ENCODE results near the gene CACNA1C.
A peak's percentile ranks its signal among the peaks of the same experiment; 100 is the strongest.
"Not testable (repeated sequence)": the region's sequence is repeated elsewhere in the genome, so short reads cannot be mapped to it uniquely, and the experiment has no call there.

The CACNA1C gene

DNA sequence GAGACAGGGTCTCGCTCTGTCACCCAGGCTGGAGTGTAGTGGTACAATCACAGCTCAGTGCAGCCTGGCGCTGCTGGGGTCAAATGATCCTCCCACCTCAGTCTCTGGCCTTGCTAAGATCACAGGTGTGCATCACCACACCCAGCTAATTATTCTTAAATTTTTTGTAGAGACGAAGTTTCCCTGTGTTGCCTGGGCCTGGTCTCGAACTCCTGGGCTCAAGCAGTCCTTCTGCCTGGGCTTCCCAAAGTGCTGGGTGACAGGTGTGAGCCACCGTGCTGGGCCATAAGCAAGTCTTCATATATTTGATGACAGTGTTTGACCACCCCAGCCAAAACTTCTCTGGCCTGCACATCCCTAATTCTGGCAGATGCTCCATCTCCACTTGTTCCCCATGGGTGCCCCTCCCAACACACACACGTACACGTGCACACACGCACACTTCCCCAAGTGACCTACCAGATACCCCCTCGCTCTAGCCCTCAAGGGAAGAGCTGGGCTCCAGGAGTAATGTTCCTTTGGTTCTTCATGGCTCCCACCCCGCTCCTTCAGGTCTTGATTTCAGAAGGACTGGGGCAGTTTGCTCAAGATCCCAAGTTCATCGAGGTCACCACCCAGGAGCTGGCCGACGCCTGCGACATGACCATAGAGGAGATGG is 637.7 kb downstream of the CACNA1C start:
- no peak for DNase-seq (ENCODE audit: low read depth)

GRCh38 chr12:2691006-2691344 is 638.2 kb downstream of the CACNA1C start:
- DNase-seq (ENCODE audit: low read depth) = peak; percentile 20

DNA sequence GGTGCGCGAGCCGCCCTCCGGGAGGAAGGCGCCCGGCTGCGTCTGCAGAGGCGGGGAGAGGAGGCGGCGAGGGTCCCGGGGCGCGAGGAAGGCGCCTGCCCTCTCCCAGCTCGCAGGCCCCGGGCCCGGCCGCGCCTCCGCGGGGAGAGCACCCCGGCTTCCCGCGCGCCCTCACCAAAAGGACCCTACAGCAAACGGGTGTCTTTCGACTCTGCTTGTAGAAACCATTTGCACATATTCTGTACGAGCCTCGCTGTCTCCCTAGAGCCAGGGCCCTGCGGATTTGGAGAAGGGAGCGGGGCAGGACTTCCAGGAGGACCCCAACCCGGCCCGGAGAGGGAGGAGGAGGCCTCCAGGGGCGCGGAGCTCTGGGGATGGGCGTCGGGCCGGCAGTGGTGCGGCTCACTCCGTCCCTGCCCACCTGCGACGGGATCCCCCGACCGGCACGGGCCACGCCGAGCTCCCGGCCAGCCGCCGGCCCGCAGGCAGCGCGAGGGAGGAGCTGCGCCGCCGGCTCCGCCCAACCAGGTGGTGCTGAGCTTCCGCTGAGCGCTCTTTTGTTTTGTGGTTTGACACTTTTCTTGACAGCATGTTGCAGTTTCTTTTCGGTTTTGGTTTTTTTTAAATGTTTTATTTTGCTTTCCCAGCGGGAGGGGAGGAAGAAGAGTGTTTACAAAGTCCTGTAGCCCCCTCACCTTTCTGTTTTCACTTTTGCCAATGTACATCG is 638.7 kb downstream of the CACNA1C start:
- DNase-seq (ENCODE audit: low read depth) = peak; percentile 18

- DNase-seq (ENCODE audit: low read depth) = no peak
These were observed 639.3 kb downstream of the CACNA1C start for GRCh38 chr12:2692080-2692479.

- no peak for DNase-seq (ENCODE audit: low read depth)
These were observed 640.6 kb downstream of the CACNA1C start for GRCh38 chr12:2693244-2693860.

GRCh38 chr12:2693980-2694610 is 641.3 kb downstream of the CACNA1C start:
- no peak for DNase-seq (ENCODE audit: low read depth)

- no peak for DNase-seq (ENCODE audit: low read depth)
These were observed 643.3 kb downstream of the CACNA1C start for GRCh38 chr12:2696136-2696535.

GRCh38 chr12:2697057-2697800 is 644.4 kb downstream of the CACNA1C start:
- no peak for DNase-seq (ENCODE audit: low read depth)

DNA sequence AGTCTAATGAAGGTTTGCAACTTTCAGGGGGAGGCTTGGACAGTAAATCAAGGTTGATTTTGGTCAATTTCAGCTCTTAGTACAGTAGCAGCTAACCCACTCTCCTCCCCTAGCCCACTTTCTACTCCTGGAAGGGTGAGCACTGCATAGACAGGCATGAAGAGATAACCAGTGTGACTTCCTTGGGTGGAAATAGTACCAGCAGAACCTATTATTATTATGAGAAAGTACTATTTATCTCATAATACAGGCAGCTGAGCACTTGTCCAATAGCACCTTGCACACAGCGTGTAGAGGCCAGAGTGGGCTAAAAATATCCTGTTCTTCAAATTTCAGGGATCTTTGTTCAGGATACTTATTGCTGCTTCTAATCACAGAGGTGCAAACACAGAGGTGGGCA is 645.8 kb downstream of the CACNA1C start:
- DNase-seq (ENCODE audit: low read depth) = no peak

DNA sequence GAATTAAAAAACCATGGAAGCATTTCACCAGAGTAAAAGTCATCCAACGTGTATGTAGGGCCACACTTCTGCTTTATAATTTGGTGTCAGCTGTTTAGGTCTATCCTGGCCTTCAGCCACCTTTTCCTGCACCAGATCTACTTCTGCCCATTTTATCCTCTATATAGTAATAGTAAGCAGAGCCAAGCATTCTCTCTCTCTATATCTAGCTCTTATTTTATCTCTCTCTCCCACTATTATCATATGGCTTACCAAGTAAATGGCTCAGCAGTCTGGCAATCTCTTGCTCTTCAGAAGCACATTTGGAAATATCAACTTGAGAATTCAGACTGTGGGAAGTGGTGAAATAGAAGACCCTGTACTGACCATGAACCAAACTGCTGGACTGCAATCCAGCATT is 657.9 kb downstream of the CACNA1C start:
- DNase-seq (ENCODE audit: low read depth) = no peak

GRCh38 chr12:2719392-2719791 is 666.6 kb downstream of the CACNA1C start:
- DNase-seq (ENCODE audit: low read depth) = no peak

DNA sequence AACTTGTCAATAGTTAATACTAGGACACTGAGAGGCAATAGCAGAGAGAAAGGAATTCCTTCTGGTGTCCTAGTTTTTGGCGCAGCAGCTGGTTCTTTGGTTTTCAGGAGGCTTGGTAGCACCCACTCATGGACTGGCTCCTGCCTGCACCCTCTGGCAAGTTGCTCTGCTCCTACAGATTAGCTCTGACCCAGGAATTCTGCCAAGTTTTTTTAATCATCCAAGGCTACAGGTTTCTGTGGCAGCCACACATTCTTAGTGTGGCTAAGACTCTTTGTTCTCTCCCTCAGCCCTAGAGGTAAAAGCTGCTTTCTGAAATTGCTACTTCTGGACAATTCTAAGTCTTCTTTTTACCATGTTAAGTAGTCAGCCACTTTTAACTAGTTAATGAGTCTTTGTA is 670.0 kb downstream of the CACNA1C start:
- no peak for DNase-seq (ENCODE audit: low read depth)

GRCh38 chr12:2732290-2732689 is 679.5 kb downstream of the CACNA1C start:
- no peak for DNase-seq (ENCODE audit: low read depth)

- DNase-seq (ENCODE audit: low read depth) = no peak
These were observed 680.9 kb downstream of the CACNA1C start for GRCh38 chr12:2733493-2734355.

GRCh38 chr12:2735432-2735831 is 682.6 kb downstream of the CACNA1C start:
- no peak for DNase-seq (ENCODE audit: low read depth)

DNA sequence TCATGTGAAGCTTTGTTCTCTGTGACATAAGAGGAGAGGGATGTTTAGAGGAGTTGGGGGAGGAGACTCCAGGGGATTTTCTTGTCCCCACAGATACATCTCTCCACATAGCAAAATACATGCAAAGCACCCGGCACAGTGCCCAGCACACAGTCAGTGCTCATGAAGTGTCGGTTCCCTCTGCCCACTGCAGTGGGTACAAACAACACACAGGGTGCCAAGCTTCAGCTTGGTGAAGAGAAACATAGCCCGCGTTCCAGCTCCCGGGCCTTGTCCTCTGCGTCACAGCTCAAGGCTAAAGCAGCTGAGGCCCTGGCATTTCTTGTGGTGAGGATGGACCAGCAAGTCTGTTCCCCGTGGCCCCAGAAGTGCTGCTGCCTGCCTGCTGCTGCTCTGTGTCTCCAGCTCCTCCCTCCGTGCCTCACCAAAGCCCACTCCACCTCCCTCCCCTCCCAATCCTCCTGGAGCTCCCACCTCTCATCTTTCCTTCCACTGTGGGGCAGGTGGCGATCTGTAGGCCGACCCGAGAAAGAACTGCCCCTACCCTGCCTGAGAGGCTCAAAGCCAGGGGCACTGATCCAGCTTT is 685.0 kb downstream of the CACNA1C start:
- DNase-seq (ENCODE audit: low read depth) = no peak

DNA sequence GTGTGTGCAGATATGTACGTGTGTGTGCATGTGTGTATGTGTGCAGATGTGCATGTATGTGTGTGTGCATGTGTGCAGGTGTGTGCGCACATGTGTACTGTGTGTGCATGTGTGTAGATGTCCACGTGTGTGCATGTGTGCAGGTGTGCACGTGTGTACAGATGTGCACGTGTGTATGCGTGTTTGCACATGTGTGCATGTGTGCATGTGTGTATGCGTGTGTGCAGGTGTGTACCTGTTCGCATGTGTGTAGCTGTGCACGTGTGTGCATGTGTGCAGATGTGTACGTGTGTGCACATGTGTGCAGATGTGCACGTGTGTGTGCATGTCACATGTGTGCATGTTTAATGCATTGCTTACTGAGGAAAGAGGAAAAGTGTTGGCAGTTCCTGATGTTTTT is 686.3 kb downstream of the CACNA1C start:
- DNase-seq (ENCODE audit: low read depth) = no peak

GRCh38 chr12:2739832-2740641 is 687.2 kb downstream of the CACNA1C start:
- DNase-seq (ENCODE audit: low read depth) = no peak

DNA sequence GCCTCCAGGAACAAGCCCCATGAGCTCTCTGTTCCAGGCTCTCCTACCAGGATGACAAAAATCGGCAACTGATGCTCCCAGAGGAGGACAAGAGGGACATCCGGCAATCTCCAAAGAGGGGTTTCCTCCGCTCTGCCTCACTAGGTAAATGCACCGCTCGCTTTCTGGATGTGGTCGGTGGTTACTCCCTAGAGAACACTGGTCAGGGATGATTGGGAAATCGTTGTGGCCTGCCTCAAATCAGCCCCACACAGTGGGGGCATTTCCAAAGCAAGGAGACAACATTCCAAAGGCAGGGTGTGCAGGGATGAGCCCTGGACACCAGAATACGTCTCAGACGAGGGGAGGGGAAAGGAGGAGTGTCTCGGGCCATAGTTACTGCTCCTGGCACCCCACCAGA is 689.2 kb downstream of the CACNA1C start:
- DNase-seq (ENCODE audit: low read depth) = not testable (repeated sequence)

GRCh38 chr12:2743478-2743877 is 690.7 kb downstream of the CACNA1C start:
- DNase-seq (ENCODE audit: low read depth) = no peak

All from stimulated activated CD8-positive, alpha-beta memory T cell treated with anti-CD3 and anti-CD28 coated beads, Interleukin-12 subunit alpha, Interleukin-12 subunit beta, amount 100 ng/mL, for 1 hour (primary cell).